PC-9 (cell line): Measurements from ENCODE around the gene NOPCHAP1. TPM values are rescaled to one million over a fixed set of nuclear protein-coding genes. Genes with fewer than 3 reads are reported as not detected.

Experiments
- BruUV-seq: library from RNA; stranded (reverse); fragments of 400-500 nt; replicated peaks from 2 replicates; lab custom pipeline; 2021; lab: Mats Ljungman, UMichigan
- CTCF ChIA-PET: fragments of 300-600 bp; sonication (Branson Sonifier 250); formaldehyde crosslinking; loops from one replicate; lab custom pipeline; 2022; ENCODE audit warnings: antibody characterized with exemption; lab: Charles Lee
- POLR2A ChIA-PET: fragments of 300-600 bp; sonication (Branson Sonifier 250); formaldehyde crosslinking; loops from one replicate; lab custom pipeline; 2022; ENCODE audit warnings: antibody characterized with exemption; ENCODE audit not compliant: unreplicated experiment; lab: Charles Lee
- DNase-seq, 2 experiments: peaks; one replicate each; pipeline versions ENCODE4 v3.0.0 to v3.0.0-alpha.2; 2015 to 2022; ENCODE audit warnings: mixed read lengths in 1 of 2
- H2AFZ ChIP-seq: fragments of 200-600 bp; sonication (generic); 2 replicates; pipeline ENCODE4 v1.8.1; 2017; ENCODE audit warnings: antibody characterized with exemption
- H3F3A ChIP-seq: fragments of 200-600 bp; sonication (generic); 2 replicates; pipeline ENCODE4 v1.8.1; 2017; ENCODE audit warnings: antibody characterized with exemption, mild to moderate bottlenecking, low read depth; ENCODE audit not compliant: insufficient read depth
- H3K27ac ChIP-seq: fragments of 200-600 bp; sonication (generic); 2 replicates; pipeline ENCODE4 v1.6.1; 2016; ENCODE audit warnings: mixed run types
- H3K27me3 ChIP-seq: fragments of 200-600 bp; sonication (generic); 2 replicates; pipeline ENCODE4 v1.6.1; 2016; ENCODE audit warnings: low read depth, mixed run types; ENCODE audit not compliant: insufficient read depth
- H3K36me3 ChIP-seq: fragments of 200-600 bp; sonication (generic); 2 replicates; pipeline ENCODE4 v1.6.1; 2016; ENCODE audit warnings: low read depth, mixed run types
- H3K4me1 ChIP-seq: fragments of 200-600 bp; sonication (generic); replicated peaks from 2 replicates; pipeline ENCODE4 v1.6.1; 2016; ENCODE audit warnings: mixed run types; ENCODE audit not compliant: insufficient read depth
- H3K4me2 ChIP-seq: fragments of 200-600 bp; sonication (generic); 2 replicates; pipeline ENCODE4 v1.6.1; 2017; ENCODE audit warnings: mixed run types
- H3K4me3 ChIP-seq: fragments of 200-600 bp; sonication (generic); 2 replicates; pipeline ENCODE4 v1.6.1; 2016; ENCODE audit warnings: mixed run types
- H3K79me2 ChIP-seq: fragments of 200-600 bp; sonication (generic); 2 replicates; pipeline ENCODE4 v1.6.1; 2017; ENCODE audit warnings: low read depth, mixed run types
- H3K9me2 ChIP-seq: fragments of 200-600 bp; sonication (generic); 2 replicates; pipeline ENCODE4 v1.8.1; 2017; ENCODE audit warnings: mild to moderate bottlenecking; ENCODE audit not compliant: insufficient read depth
- H3K9me3 ChIP-seq: fragments of 200-600 bp; sonication (generic); 2 replicates; pipeline ENCODE4 v1.8.1; 2016; ENCODE audit warnings: low read depth; ENCODE audit not compliant: insufficient read depth
- H4K20me1 ChIP-seq: fragments of 200-600 bp; sonication (generic); 2 replicates; pipeline ENCODE4 v1.8.1; 2017; ENCODE audit not compliant: insufficient read depth
- CTCF ChIP-seq: fragments of 200-600 bp; sonication (generic); conservative IDR thresholded peaks from 2 replicates; pipeline ENCODE4 v1.6.1; 2017; ENCODE audit warnings: mixed run types, antibody characterized with exemption, mild to moderate bottlenecking, moderate library complexity
- EZH2 ChIP-seq: fragments of 200-600 bp; sonication (generic); IDR thresholded peaks from 2 replicates; pipeline ENCODE4 v1.8.0; 2017; ENCODE audit warnings: antibody characterized with exemption, low read depth
- intact Hi-C: fragments of 100-400 bp; cut with micrococcal nuclease; formaldehyde crosslinking; loops from one replicate; pipeline ENCODE4 v1.10.0; 2022; ENCODE audit not compliant: unreplicated experiment
- total RNA-seq: library from RNA; stranded (reverse); gene quantifications from 2 replicates; pipeline ENCODE4 v1.2.3, GENCODE V29; 2021

The NOPCHAP1 gene
- total RNA-seq, 1 experiment from 2014 or later = 20.1 TPM

GRCh38 chr12:105025890-105026289 lies 39.8 kb downstream of the NOPCHAP1 start:
- no peaks in the 10 kb centered on the region for H3K27me3 ChIP-seq
- H3K27ac ChIP-seq = no peak overlapping the region
- no peak overlapping the region for H3K4me3 ChIP-seq
- H2AFZ ChIP-seq = no peak overlapping the region
- H4K20me1 ChIP-seq = no peaks in the 10 kb centered on the region
- DNase-seq = no peak
- H3K79me2 ChIP-seq = no peaks in the 10 kb centered on the region
- H3K9me3 ChIP-seq = no peaks in the 10 kb centered on the region
- no peaks in the 10 kb centered on the region for H3K36me3 ChIP-seq
- H3K4me1 ChIP-seq = 0 out of 2 replicates have a peak, but pooled peaks cover under 1% of the 10 kb centered on the region
- ChIA-PET POLR2A (interaction anchor here (0.5 kb wide), 1 partner anchor 17 kb away, joined by 4 read pairs; no protein-coding TSS in a partner anchor), CTCF (no interaction called here)
- H3K9me2 ChIP-seq = no peaks in the 10 kb centered on the region
- no peak for TF ChIP-seq EZH2
- TF ChIP-seq CTCF = no peak
- no peaks in the 10 kb centered on the region for H3F3A ChIP-seq
- no peak overlapping the region for H3K4me2 ChIP-seq
- intact Hi-C loops = no loop called here
- no TSS peak for BruUV-seq

GRCh38 chr12:105026411-105026810 lies 40.3 kb downstream of the NOPCHAP1 start:
- Histone ChIP-seq H3K9me2 (no peaks in the 10 kb centered on the region), H3K4me3 (no peak overlapping the region), H4K20me1 (no peaks in the 10 kb centered on the region), H3K27ac (no peak overlapping the region), H3K79me2 (no peaks in the 10 kb centered on the region), H2AFZ (no peak overlapping the region), H3K36me3 (no peaks in the 10 kb centered on the region), H3K4me2 (no peak overlapping the region), H3K4me1 (no peaks in the 10 kb centered on the region), H3F3A (no peaks in the 10 kb centered on the region), H3K27me3 (no peaks in the 10 kb centered on the region), H3K9me3 (no peaks in the 10 kb centered on the region)
- ChIA-PET POLR2A (no interaction called here), CTCF (no interaction called here)
- DNase-seq = no peak
- no TSS peak for BruUV-seq
- TF ChIP-seq CTCF = no peak
- no peak for TF ChIP-seq EZH2
- intact Hi-C loops = no loop called here

- DNase-seq = no peak
- no TSS peak for BruUV-seq
- no peaks in the 10 kb centered on the region for H3K27me3 ChIP-seq
- intact Hi-C loops = no loop called here
- H3K4me2 ChIP-seq = no peak overlapping the region
- no peaks in the 10 kb centered on the region for H3K9me2 ChIP-seq
- TF ChIP-seq CTCF (no peak), EZH2 (no peak)
- no peaks in the 10 kb centered on the region for H3K4me1 ChIP-seq
- H3K4me3 ChIP-seq = no peak overlapping the region
- H3K27ac ChIP-seq = no peak overlapping the region
- no peaks in the 10 kb centered on the region; the same call in 1 of the 2 replicates for H3F3A ChIP-seq
- ChIA-PET POLR2A (no interaction called here), CTCF (interaction anchor here (0.6 kb wide), 2 partner anchors 15 to 175 kb away, joined by 5 read pairs; no protein-coding TSS in a partner anchor)
- H3K79me2 ChIP-seq = no peaks in the 10 kb centered on the region
- no peaks in the 10 kb centered on the region for H4K20me1 ChIP-seq
- no peaks in the 10 kb centered on the region for H3K9me3 ChIP-seq
- no peak overlapping the region for H2AFZ ChIP-seq
- H3K36me3 ChIP-seq = no peaks in the 10 kb centered on the region
Observed at GRCh38 chr12:105030820-105031807, 45.0 kb downstream of the NOPCHAP1 start.
